Ovary (tissue), 9 donors: ENCODE measurements around the gene UBE2S. TPM values are rescaled to one million over a fixed set of nuclear protein-coding genes. Genes with fewer than 3 reads are reported as not detected.

Source experiments
- DNase-seq, 5 donors: peaks; one replicate each; pipeline ENCODE4 v3.0.0-alpha.2; 2019 to 2020
- H3K27ac ChIP-seq, 2 donors: fragments of 200-600 bp; one replicate each; pipeline versions ENCODE4 v1.5.1 to v1.8.0; 2019 to 2022
- H3K27me3 ChIP-seq: fragments of 200-600 bp; one replicate; pipeline ENCODE4 v1.8.0; 2022
- H3K36me3 ChIP-seq: fragments of 200-600 bp; sonication (generic); one replicate; pipeline ENCODE4 v1.5.1; 2019
- H3K4me1 ChIP-seq: one replicate; pipeline ENCODE4 v1.8.1; 2013; ENCODE audit warnings: mild to moderate bottlenecking, moderate library complexity; ENCODE audit not compliant: insufficient read depth
- H3K4me3 ChIP-seq: fragments of 200-600 bp; sonication (generic); one replicate; pipeline ENCODE4 v1.5.1; 2017
- H3K9me3 ChIP-seq, 2 donors: fragments of 200-600 bp in 1 of 2; sonication (generic) in 1 of 2; one replicate each; pipeline versions ENCODE4 v1.5.1 to v1.8.1; 2013 to 2019; ENCODE audit warnings: mild to moderate bottlenecking in 1 of 2, moderate library complexity in 1 of 2
- CTCF ChIP-seq, 3 donors: fragments of 450-650 bp in 2 of 3; fragments of 200-600 bp in 1 of 3; IDR thresholded peaks; one replicate each; pipeline versions ENCODE4 v1.5.1 to v1.8.0; 2016 to 2022; ENCODE audit warnings: antibody characterized with exemption in 3 of 3, mild to moderate bottlenecking in 1 of 3
- EP300 ChIP-seq: sonication (generic); formaldehyde crosslinking; IDR thresholded peaks from one replicate; pipeline ENCODE4 v1.6.1; 2017; ENCODE audit warnings: antibody characterized with exemption
- POLR2A ChIP-seq: fragments of 450-650 bp; IDR thresholded peaks from one replicate; pipeline ENCODE4 v1.6.1; 2017; ENCODE audit warnings: antibody characterized with exemption, mild to moderate bottlenecking, moderate library complexity
- WGBS, 3 donors: extraction: QIAGEN DNeasy Blood & Tissue Kit in 1 of 3; methylation state at CpG; one replicate each; pipeline versions ENCODE4 v1.1.5 to v1.1.7; 2013 to 2017; 5-methylcytosine and 5-hydroxymethylcytosine counted together
- intact Hi-C, 4 donors: fragments of 100-400 bp; cut with DNase I; formaldehyde crosslinking; loops; one replicate each; pipeline versions ENCODE4 v1.11.0 to v1.15.1; 2022 to 2023
- polyA plus RNA-seq, 2 donors: library from polyadenylated mRNA; stranded (reverse); fragments of 200-250 nt in 1 of 2; fragments of 350-450 nt in 1 of 2; fragmentation: Illumina TruSeq in 1 of 2; extraction: RNeasy Lipid Tissue Mini Kit (QIAGEN cat#74804) in 1 of 2; gene quantifications; one replicate each; pipeline ENCODE4 v1.2.3, GENCODE V29; 2013 to 2014
- total RNA-seq, 7 donors: library from RNA; depleted of rRNA in 2 of 7; stranded (reverse); fragments of >200 nt in 2 of 7; fragmentation: NEBNext Ultra II Directional in 3 of 7; extraction: Animal tissue kit (Norgen Biotek cat#: 25700) in 3 of 7; gene quantifications; one replicate each; pipeline versions ENCODE4 v1.1.0 to v1.2.4, GENCODE V29; 2016 to 2023
- donor health status: DM: no; HTN: no; CAD: no; lungs with moderate emphysema.
- donor health status: DM: no; HTN: no; CAD: no.
- donor health status: Bipolar disorder and iron deficiency.
- donor health status: DM: yes; HTN: yes; CAD: no.
- donor health status: DM: no; HTN: no; CAD: no.
- donor health status: DM: yes; HTN: yes; CAD: no.

Gene UBE2S
- total and polyA plus RNA-seq, 9 donors: 3.2 to 30.1 (median 16.1) TPM

GRCh38 chr19:55358943-55359908 lies 48.4 kb downstream of the UBE2S start:
- 59 to 70% (median 68%) methylated on average over 31 to 32 of the region's 32 CpGs for WGBS, 3 donors
- DNase-seq: no peak
- intact Hi-C loops: no loop called here
- Histone ChIP-seq H3K9me3 (no peaks in the 10 kb centered on the region), H3K27ac (no peak overlapping the region), H3K36me3 (no peaks in the 10 kb centered on the region), H3K4me1 (no peaks in the 10 kb centered on the region), H3K4me3 (no peak overlapping the region), H3K27me3 (no peaks in the 10 kb centered on the region)
- TF ChIP-seq CTCF (IDR thresholded peaks at IDR 0.05) (no peak), EP300 (no peak), POLR2A (no peak)

- Histone ChIP-seq H3K27me3 (no peaks in the 10 kb centered on the region), H3K27ac (no peak overlapping the region), H3K36me3 (no peaks in the 10 kb centered on the region), H3K4me3 (no peak overlapping the region), H3K4me1 (no peaks in the 10 kb centered on the region), H3K9me3 (no peaks in the 10 kb centered on the region)
- 70 to 78% (median 74%) methylated on average over 13 to 19 of the region's 19 CpGs for WGBS, 3 donors
- TF ChIP-seq EP300: no peak
- no peak for TF ChIP-seq CTCF (IDR thresholded peaks at IDR 0.05)
- no peak for TF ChIP-seq POLR2A
- no peak for DNase-seq
- intact Hi-C loops: no loop called here
These were observed 49.1 kb downstream of the UBE2S start for GRCh38 chr19:55358493-55358892.

- no peak for TF ChIP-seq CTCF (IDR thresholded peaks at IDR 0.05)
- TF ChIP-seq EP300: no peak
- TF ChIP-seq POLR2A: no peak
- Histone ChIP-seq H3K27me3 (no peaks in the 10 kb centered on the region), H3K9me3 (no peaks in the 10 kb centered on the region), H3K27ac (no peak overlapping the region), H3K36me3 (no peaks in the 10 kb centered on the region), H3K4me3 (no peak overlapping the region), H3K4me1 (no peaks in the 10 kb centered on the region)
- no peak for DNase-seq
- intact Hi-C loops: no loop called here
- 22 to 25% (median 25%) methylated on average over 12 of the region's 13 CpGs for WGBS, 3 donors
These were observed 52.3 kb downstream of the UBE2S start for GRCh38 chr19:55355213-55355821.

GRCh38 chr19:55354698-55355212 lies 52.8 kb downstream of the UBE2S start, which contains the start of gene COX6B2:
Gene COX6B2, minus strand, starts transcription at chr19:55354719. Its CDS starts 198 bp downstream, at chr19:55354521.
- H3K4me3 ChIP-seq: peak within 1 kb of the TSS; percentile 28
- intact Hi-C loops: no loop called here
- no peaks in the 10 kb centered on the region for H3K36me3 ChIP-seq
- no peak for TF ChIP-seq EP300
- TF ChIP-seq CTCF (IDR thresholded peaks at IDR 0.05): no peak
- no peak for TF ChIP-seq POLR2A
- H3K4me1 ChIP-seq: no peaks in the 10 kb centered on the region
- 0 to 2% (median 2%) methylated on average over 29 to 43 of the region's 43 CpGs for WGBS, 3 donors
- H3K27me3 ChIP-seq: no peaks in the 10 kb centered on the region
- no peak for DNase-seq
- H3K9me3 ChIP-seq: no peaks in the 10 kb centered on the region
- no peak within 1 kb of the TSS for H3K27ac ChIP-seq
